Activated CD4-positive, alpha-beta T cell treated with anti-CD3 and anti-CD28 coated beads for 4 hours (primary cell): ENCODE measurements around the gene SLC16A9.
"Not testable (repeated sequence)": the region's sequence is repeated elsewhere in the genome, so short reads cannot be mapped to it uniquely, and the experiment has no call there.

ENCODE experiments used
- DNase-seq, 2 donors: peaks; one replicate each; pipeline ENCODE4 v3.0.0-alpha.2; 2020

SLC16A9 gene

GRCh38 chr10:59672150-59672875, 37.3 kb downstream of the SLC16A9 start:
- DNase-seq, result no peak

- no peak for DNase-seq
Measured at GRCh38 chr10:59670269-59670668, 39.4 kb downstream of the SLC16A9 start.

GRCh38 chr10:59668096-59668495, 41.6 kb downstream of the SLC16A9 start:
- DNase-seq, result no peak

GRCh38 chr10:59666310-59666709, 43.3 kb downstream of the SLC16A9 start:
- DNase-seq, result no peak

- DNase-seq, result not testable (repeated sequence)
Measured at GRCh38 chr10:59663213-59663612, 46.4 kb downstream of the SLC16A9 start.

GRCh38 chr10:59657724-59658123, 51.9 kb downstream of the SLC16A9 start:
- DNase-seq, result no peak

- DNase-seq, result no peak
Measured at GRCh38 chr10:59655309-59655708, 54.3 kb downstream of the SLC16A9 start.

GRCh38 chr10:59654007-59654406, 55.6 kb downstream of the SLC16A9 start:
- DNase-seq, result no peak

- DNase-seq, result no peak
Measured at GRCh38 chr10:59651902-59652301, 57.7 kb downstream of the SLC16A9 start.

GRCh38 chr10:59649606-59650346, 59.9 kb downstream of the SLC16A9 start:
- no peak for DNase-seq

GRCh38 chr10:59648711-59649201, 60.9 kb downstream of the SLC16A9 start:
- no peak for DNase-seq

- no peak for DNase-seq
Measured at GRCh38 chr10:59644841-59645240, 64.8 kb downstream of the SLC16A9 start.

- not testable (repeated sequence) for DNase-seq
Measured at GRCh38 chr10:59641688-59642087, 68.0 kb downstream of the SLC16A9 start.

GRCh38 chr10:59635502-59636290, 74.0 kb downstream of the SLC16A9 start:
- no peak for DNase-seq

GRCh38 chr10:59634102-59634501, 75.5 kb downstream of the SLC16A9 start:
- no peak for DNase-seq

GRCh38 chr10:59633063-59633462, 76.6 kb downstream of the SLC16A9 start:
- DNase-seq, result no peak

- no peak for DNase-seq
Measured at GRCh38 chr10:59631882-59632807, 77.5 kb downstream of the SLC16A9 start.

GRCh38 chr10:59631237-59631636, 78.4 kb downstream of the SLC16A9 start:
- DNase-seq, result no peak

- DNase-seq, result no peak
Measured at GRCh38 chr10:59628965-59629364, 80.7 kb downstream of the SLC16A9 start.

GRCh38 chr10:59628456-59628855, 81.2 kb downstream of the SLC16A9 start:
- DNase-seq, result no peak

GRCh38 chr10:59627366-59628018, 82.2 kb downstream of the SLC16A9 start:
- DNase-seq, result no peak

GRCh38 chr10:59626523-59626869, 83.2 kb downstream of the SLC16A9 start:
- no peak for DNase-seq
